GM18868 (cell line): ENCODE results near the gene ALG13.
"Not testable (repeated sequence)": the region's sequence is repeated elsewhere in the genome, so short reads cannot be mapped to it uniquely, and the experiment has no call there.

Experiments used
- ATAC-seq: cut with Tn5 transposase; IDR thresholded peaks from one replicate; pipeline ENCODE4 v1.9.1; 2021; ENCODE audit warnings: mild to moderate bottlenecking, moderate library complexity; ENCODE audit not compliant: unreplicated experiment

The ALG13 gene

GRCh38 chrX:111756486-111756885, 75.5 kb downstream of the ALG13 start:
- ATAC-seq = no peak

GRCh38 chrX:111759686-111760085, 78.7 kb downstream of the ALG13 start:
- no peak for ATAC-seq

- ATAC-seq = no peak
Observed at GRCh38 chrX:111761578-111762135, 80.7 kb downstream of the ALG13 start.

GRCh38 chrX:111778591-111778990, 97.6 kb downstream of the ALG13 start:
- no peak for ATAC-seq

- ATAC-seq = no peak
Observed at GRCh38 chrX:111779582-111779981, 98.6 kb downstream of the ALG13 start.

- no peak for ATAC-seq
Observed at GRCh38 chrX:111784667-111785066, 103.7 kb downstream of the ALG13 start.

GRCh38 chrX:111790054-111790453, 109.1 kb downstream of the ALG13 start:
- ATAC-seq = not testable (repeated sequence)
